Endodermal cell (in vitro differentiated cells): ENCODE measurements around the gene VRK1. TPM values are rescaled to one million over a fixed set of nuclear protein-coding genes. Genes with fewer than 3 reads are reported as not detected.

Source experiments
- DNase-seq: peaks from one replicate; pipeline ENCODE4 v3.0.0-alpha.2; 2017
- H3K27ac ChIP-seq: 2 replicates; pipeline ENCODE4 v1.5.1; 2013; ENCODE audit warnings: mild to moderate bottlenecking, low read depth, low read length, moderate library complexity
- H3K27me3 ChIP-seq: 2 replicates; pipeline ENCODE4 v1.6.1; 2013; ENCODE audit warnings: mild to moderate bottlenecking, low read length, moderate library complexity; ENCODE audit not compliant: insufficient read depth, control insufficient read depth, poor library complexity, severe bottlenecking
- H3K36me3 ChIP-seq: 2 replicates; pipeline ENCODE4 v1.7.0; 2013; ENCODE audit warnings: mild to moderate bottlenecking, low read length, moderate library complexity; ENCODE audit not compliant: control insufficient read depth, insufficient read depth
- H3K4me1 ChIP-seq: one replicate; pipeline ENCODE4 v1.7.0; 2013; ENCODE audit warnings: low read length; ENCODE audit not compliant: control insufficient read depth, insufficient read depth
- H3K4me3 ChIP-seq: 2 replicates; pipeline ENCODE4 v1.5.1; 2013; ENCODE audit warnings: mild to moderate bottlenecking, low read length, moderate library complexity
- H3K9ac ChIP-seq: 2 replicates; pipeline ENCODE4 v1.6.1; 2013; ENCODE audit warnings: mild to moderate bottlenecking, low read length, moderate library complexity; ENCODE audit not compliant: poor library complexity, severe bottlenecking; ENCODE audit errors: extremely low read depth
- H3K9me3 ChIP-seq: 2 replicates; pipeline ENCODE4 v1.6.1; 2013; ENCODE audit warnings: mild to moderate bottlenecking, low read length, moderate library complexity; ENCODE audit not compliant: control insufficient read depth
- H3K27ac Mint-ChIP-seq: 2 replicates; pipeline ENCODE4 v1.8.0; 2020; ENCODE audit warnings: mixed read lengths
- H3K27me3 Mint-ChIP-seq: 2 replicates; pipeline ENCODE4 v1.8.0; 2021; ENCODE audit warnings: mild to moderate bottlenecking, mixed read lengths; ENCODE audit not compliant: insufficient read depth
- H3K36me3 Mint-ChIP-seq: 2 replicates; pipeline ENCODE4 v1.8.0; 2020; ENCODE audit warnings: low read depth, mixed read lengths
- H3K4me1 Mint-ChIP-seq: 2 replicates; pipeline ENCODE4 v1.8.0; 2020; ENCODE audit warnings: mixed read lengths
- H3K4me3 Mint-ChIP-seq: 2 replicates; pipeline ENCODE4 v1.8.0; 2020; ENCODE audit warnings: mild to moderate bottlenecking, moderate library complexity, mixed read lengths
- H3K9me3 Mint-ChIP-seq: 2 replicates; pipeline ENCODE4 v1.8.0; 2020; ENCODE audit warnings: mild to moderate bottlenecking, mixed read lengths
- WGBS, 2 experiments: methylation state at CpG; one replicate each; pipeline versions ENCODE4 v1.1.5 to v1.1.7; 2013; ENCODE audit warnings: missing lambda C conversion rate in 2 of 2, mixed read lengths in 1 of 2; ENCODE audit not compliant: insufficient coverage in 1 of 2, insufficient read length in 1 of 2; 5-methylcytosine and 5-hydroxymethylcytosine counted together
- total RNA-seq, 2 donors: library from RNA; stranded (reverse); fragmentation: NEBNext Ultra II Directional in 1 of 2; extraction: Animal tissue kit (Norgen Biotek cat#: 25700) in 1 of 2; gene quantifications; 2 replicates in 1 of 2; 3 replicates in 1 of 2; pipeline ENCODE4 v1.2.1, GENCODE V29; 2021
- TF ChIP-seq, protein P1 (sequence below): fragments of 200-600 bp; sonication (generic); conservative IDR thresholded peaks from 2 replicates; pipeline ENCODE4 v1.5.0; 2021; ENCODE audit warnings: antibody characterized with exemption, mild to moderate bottlenecking

VRK1 gene
- total RNA-seq, 2 donors from 2014 or later, result 39.1 to 54.9 TPM

DNA sequence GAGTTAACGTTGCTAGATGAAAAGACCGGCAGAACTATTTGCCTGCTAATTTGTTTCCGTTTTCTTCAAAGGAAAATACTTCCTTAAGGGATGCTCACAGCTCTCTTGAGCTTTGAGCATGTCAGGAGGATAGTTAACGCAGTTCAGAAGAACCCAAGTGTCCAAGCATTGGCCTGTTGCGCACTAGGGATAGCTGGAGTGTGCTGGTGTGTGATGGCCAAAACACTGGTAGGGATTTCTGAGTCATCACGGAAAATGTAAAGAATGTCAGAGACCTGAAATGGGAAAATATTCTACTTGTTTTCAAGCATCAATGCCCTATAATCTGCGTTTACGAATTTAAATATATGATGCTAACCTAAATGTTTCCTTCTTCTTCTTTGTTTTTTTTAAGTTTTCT, 97.8 kb downstream of the VRK1 start:
- Mint-ChIP-seq H3K4me1 (no peaks in the 10 kb centered on the region), H3K4me3 (no peak overlapping the region), H3K36me3 (peaks cover 3% of the 10 kb centered on the region), H3K27ac (no peak overlapping the region), H3K9me3 (no peaks in the 10 kb centered on the region), H3K27me3 (no peaks in the 10 kb centered on the region)
- no peak for DNase-seq
- no peaks in the 10 kb centered on the region for H3K36me3 ChIP-seq
- TF ChIP-seq, protein P1, sequence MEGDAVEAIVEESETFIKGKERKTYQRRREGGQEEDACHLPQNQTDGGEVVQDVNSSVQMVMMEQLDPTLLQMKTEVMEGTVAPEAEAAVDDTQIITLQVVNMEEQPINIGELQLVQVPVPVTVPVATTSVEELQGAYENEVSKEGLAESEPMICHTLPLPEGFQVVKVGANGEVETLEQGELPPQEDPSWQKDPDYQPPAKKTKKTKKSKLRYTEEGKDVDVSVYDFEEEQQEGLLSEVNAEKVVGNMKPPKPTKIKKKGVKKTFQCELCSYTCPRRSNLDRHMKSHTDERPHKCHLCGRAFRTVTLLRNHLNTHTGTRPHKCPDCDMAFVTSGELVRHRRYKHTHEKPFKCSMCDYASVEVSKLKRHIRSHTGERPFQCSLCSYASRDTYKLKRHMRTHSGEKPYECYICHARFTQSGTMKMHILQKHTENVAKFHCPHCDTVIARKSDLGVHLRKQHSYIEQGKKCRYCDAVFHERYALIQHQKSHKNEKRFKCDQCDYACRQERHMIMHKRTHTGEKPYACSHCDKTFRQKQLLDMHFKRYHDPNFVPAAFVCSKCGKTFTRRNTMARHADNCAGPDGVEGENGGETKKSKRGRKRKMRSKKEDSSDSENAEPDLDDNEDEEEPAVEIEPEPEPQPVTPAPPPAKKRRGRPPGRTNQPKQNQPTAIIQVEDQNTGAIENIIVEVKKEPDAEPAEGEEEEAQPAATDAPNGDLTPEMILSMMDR, result no peak
- H3K4me1 ChIP-seq, result no peaks in the 10 kb centered on the region
- no peaks in the 10 kb centered on the region for H3K9me3 ChIP-seq
- H3K27ac ChIP-seq, result no peak overlapping the region
- no peak overlapping the region for H3K9ac ChIP-seq
- H3K27me3 ChIP-seq, result no peaks in the 10 kb centered on the region
- no peak overlapping the region for H3K4me3 ChIP-seq
- WGBS, 2 experiments, result 91 to 93% methylated on average over 6 to 8 of the region's 8 CpGs

DNA sequence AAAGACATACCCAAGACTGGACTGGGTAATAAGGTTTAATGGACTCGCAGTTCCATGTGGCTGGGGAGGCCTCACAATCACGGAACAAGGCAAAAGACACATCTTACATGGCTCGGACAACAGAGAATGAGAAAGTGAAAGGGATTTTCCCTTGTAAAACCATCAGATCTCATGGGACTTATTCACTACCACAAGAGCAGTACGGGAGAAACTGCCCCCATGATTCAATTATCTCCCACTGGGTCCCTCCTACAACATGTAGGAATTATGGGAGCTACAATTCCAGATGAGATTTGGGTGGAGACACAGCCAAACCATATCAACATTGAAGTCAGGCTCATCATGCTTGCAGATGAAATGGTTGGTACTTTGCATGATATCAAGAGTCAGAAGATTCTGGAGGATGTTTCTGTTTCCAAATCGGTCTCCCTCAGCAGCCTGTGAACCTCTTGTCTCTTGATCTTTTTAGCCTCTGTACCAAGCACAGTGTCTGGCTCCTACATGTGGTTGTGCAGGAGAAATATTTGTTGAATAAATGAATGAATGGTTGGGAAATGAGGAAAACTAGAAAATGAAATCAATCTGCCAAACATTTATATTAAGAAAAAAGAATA, 98.6 kb downstream of the VRK1 start:
- H3K36me3 Mint-ChIP-seq, result peaks cover 3% of the 10 kb centered on the region
- Histone ChIP-seq H3K27me3 (no peaks in the 10 kb centered on the region), H3K4me3 (no peak overlapping the region), H3K9me3 (no peaks in the 10 kb centered on the region), H3K27ac (no peak overlapping the region), H3K4me1 (no peaks in the 10 kb centered on the region), H3K9ac (no peak overlapping the region), H3K36me3 (no peaks in the 10 kb centered on the region)
- no peak overlapping the region for H3K27ac Mint-ChIP-seq
- TF ChIP-seq, protein P1, result no peak
- H3K4me3 Mint-ChIP-seq, result no peak overlapping the region
- no peaks in the 10 kb centered on the region for H3K4me1 Mint-ChIP-seq
- H3K27me3 Mint-ChIP-seq, result no peaks in the 10 kb centered on the region
- WGBS, 2 experiments, result 93 to 98% methylated on average over 5 of the region's 5 CpGs
- DNase-seq, result no peak
- H3K9me3 Mint-ChIP-seq, result no peaks in the 10 kb centered on the region

DNA sequence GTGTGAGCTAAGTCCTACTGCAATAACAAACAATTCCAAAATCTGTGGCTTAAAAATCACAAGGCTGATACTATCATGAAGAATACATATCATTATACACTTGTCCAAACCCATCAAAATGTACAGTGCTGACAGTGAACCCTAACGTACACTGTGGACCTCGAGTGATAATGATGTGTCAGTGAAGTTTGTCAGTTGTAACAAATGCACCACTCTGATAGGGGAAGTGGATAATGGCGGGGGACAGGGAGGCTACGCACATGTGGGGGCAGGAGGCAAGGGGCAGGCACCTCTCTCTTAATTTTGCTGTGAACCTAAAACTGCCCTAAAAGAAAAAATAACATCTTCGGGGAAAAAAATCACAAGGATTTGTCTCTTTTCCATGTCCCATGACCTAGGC, 100.0 kb downstream of the VRK1 start:
- Mint-ChIP-seq H3K4me3 (no peak overlapping the region), H3K27me3 (no peaks in the 10 kb centered on the region), H3K4me1 (no peaks in the 10 kb centered on the region), H3K36me3 (peaks cover 3% of the 10 kb centered on the region), H3K9me3 (no peaks in the 10 kb centered on the region), H3K27ac (no peak overlapping the region)
- Histone ChIP-seq H3K9me3 (no peaks in the 10 kb centered on the region), H3K4me1 (no peaks in the 10 kb centered on the region), H3K4me3 (no peak overlapping the region), H3K9ac (no peak overlapping the region), H3K27ac (no peak overlapping the region), H3K27me3 (no peaks in the 10 kb centered on the region), H3K36me3 (no peaks in the 10 kb centered on the region)
- DNase-seq, result no peak
- 86 to 91% methylated on average over 1 to 5 of the region's 5 CpGs for WGBS, 2 experiments
- TF ChIP-seq, protein P1, result no peak
